Adrenal gland (tissue), 5 donors: ENCODE results near the gene PTPRC.

Source experiments
- CTCF ChIP-seq, 6 experiments: fragments of 450-650 bp in 4 of 6; fragments of 200-600 bp in 2 of 6; sonication (generic) in 1 of 6; IDR thresholded peaks; 1 replicate in 5 of 6; 2 replicates in 1 of 6; pipeline versions ENCODE4 v1.5.1 to v1.8.0; 2016 to 2021; ENCODE audit warnings: antibody characterized with exemption in 6 of 6, mild to moderate bottlenecking in 2 of 6, moderate library complexity in 1 of 6
- POLR2A ChIP-seq, 2 donors: fragments of 450-650 bp; IDR thresholded peaks; one replicate each; pipeline ENCODE4 v1.6.1; 2017; ENCODE audit warnings: antibody characterized with exemption in 2 of 2, mild to moderate bottlenecking in 2 of 2, moderate library complexity in 1 of 2
- donor health status: DM: no; HTN: no; CAD: no.

- TF ChIP-seq CTCF (IDR thresholded peaks at IDR 0.05) (no peak), POLR2A (IDR thresholded peaks at IDR 0.05) (no peak)
These were observed 40.8 kb downstream of the PTPRC start for GRCh38 chr1:198679535-198680173.
